Heart left ventricle (tissue), 13 donors: ENCODE data around the gene S100P.

ENCODE experiments used
- POLR2A ChIP-seq, 2 donors: fragments of 450-650 bp; IDR thresholded peaks; one replicate each; pipeline ENCODE4 v1.6.1; 2017; ENCODE audit warnings: antibody characterized with exemption in 2 of 2, mild to moderate bottlenecking in 2 of 2, moderate library complexity in 2 of 2
- TF ChIP-seq, protein P1 (sequence below), 12 donors: fragments of 200-600 bp; sonication (generic) in 4 of 12; IDR thresholded peaks; one replicate each; pipeline versions ENCODE4 v1.5.0 to v1.8.0; 2018 to 2022; ENCODE audit warnings: antibody characterized with exemption in 12 of 12, mild to moderate bottlenecking in 5 of 12
- donor health status: ischemic (EF 13 %, LVEDD 7.1; RV severe dilation, severe dysfunction).
- donor health status: DM: no; HTN: yes; CAD: no.
- donor health status: DM: no; HTN: no; CAD: no.
- donor health status: ischemic (EF 25% LVEDD 6.9; RV normal size, moderate dysfunction).
- donor health status: ischemic (EF 25% LVEDD 5.7; RV mildly dilated, moderate dysfunction).
- donor health status: ischemic (EF 35%, LVEDD 5.7; RV mildly dilated, moderate dysfunction).
- donor health status: nonischemic (EF 11% LVEDD 7.7; RV severe dilation, severe dysfunction).
- donor health status: DM: yes; HTN: yes; CAD: no.
- donor health status: PGD.
- donor health status: ischemic (EF 29% LVEDD 5.4; RV normal size, mild dysfunction).
- donor health status: nonischemic (EF 23%, LVEDD 6.1; RV moderate dilation, normal function).

- TF ChIP-seq, protein P1, sequence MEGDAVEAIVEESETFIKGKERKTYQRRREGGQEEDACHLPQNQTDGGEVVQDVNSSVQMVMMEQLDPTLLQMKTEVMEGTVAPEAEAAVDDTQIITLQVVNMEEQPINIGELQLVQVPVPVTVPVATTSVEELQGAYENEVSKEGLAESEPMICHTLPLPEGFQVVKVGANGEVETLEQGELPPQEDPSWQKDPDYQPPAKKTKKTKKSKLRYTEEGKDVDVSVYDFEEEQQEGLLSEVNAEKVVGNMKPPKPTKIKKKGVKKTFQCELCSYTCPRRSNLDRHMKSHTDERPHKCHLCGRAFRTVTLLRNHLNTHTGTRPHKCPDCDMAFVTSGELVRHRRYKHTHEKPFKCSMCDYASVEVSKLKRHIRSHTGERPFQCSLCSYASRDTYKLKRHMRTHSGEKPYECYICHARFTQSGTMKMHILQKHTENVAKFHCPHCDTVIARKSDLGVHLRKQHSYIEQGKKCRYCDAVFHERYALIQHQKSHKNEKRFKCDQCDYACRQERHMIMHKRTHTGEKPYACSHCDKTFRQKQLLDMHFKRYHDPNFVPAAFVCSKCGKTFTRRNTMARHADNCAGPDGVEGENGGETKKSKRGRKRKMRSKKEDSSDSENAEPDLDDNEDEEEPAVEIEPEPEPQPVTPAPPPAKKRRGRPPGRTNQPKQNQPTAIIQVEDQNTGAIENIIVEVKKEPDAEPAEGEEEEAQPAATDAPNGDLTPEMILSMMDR (IDR thresholded peaks at IDR 0.05) = no peak
- TF ChIP-seq POLR2A (IDR thresholded peaks at IDR 0.05) = no peak
Observed at GRCh38 chr4:6676722-6677558, 16.7 kb upstream of the S100P start.
